ENCODE results near the gene SKA2.
"Not testable (repeated sequence)": the region's sequence is repeated elsewhere in the genome, so short reads cannot be mapped to it uniquely, and the experiment has no call there.

Gene SKA2

DNA sequence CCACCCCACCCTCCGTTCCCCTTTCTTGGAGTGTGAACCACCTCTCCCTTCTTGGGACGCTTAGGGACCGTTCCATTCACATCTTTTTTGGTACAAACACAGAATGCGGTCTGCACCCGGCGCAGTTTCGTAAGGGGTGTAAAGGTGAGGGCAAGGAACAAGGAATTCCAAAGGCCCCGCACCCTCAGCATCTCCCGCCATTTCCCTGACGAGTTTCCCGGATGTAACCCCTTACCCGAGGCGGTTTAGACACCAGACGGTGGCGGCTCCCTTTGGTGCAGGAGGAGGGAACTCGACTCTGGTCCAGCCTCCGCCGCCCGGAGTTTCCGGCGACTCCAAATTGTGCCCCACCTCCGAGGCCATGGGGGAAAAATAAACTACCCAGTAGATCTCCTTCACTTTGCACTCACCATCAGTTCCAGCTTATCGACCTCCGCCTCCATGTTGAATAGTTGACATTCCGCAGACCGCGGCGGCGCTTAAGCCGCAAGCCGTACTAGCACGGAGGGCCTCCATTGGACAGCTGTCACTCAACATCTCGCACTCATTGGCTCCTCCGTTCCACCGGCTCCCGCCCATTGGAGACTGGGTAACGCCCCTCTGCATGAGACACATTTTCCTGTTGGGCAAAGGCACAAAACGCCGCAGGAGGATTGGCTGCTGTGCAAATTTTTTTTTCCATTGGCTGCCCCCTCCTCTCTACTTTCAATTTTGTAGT is at the start of gene SKA2:
Gene SKA2, minus strand, starts transcription at position 466 of the 718 bp plus-strand sequence. Its CDS starts 23 bp downstream, at position 443.
- DNase-seq, result peak; percentile 96 to 97

GRCh38 chr17:59202320-59202719 is 47.3 kb upstream of the SKA2 start:
- no peak for DNase-seq

DNA sequence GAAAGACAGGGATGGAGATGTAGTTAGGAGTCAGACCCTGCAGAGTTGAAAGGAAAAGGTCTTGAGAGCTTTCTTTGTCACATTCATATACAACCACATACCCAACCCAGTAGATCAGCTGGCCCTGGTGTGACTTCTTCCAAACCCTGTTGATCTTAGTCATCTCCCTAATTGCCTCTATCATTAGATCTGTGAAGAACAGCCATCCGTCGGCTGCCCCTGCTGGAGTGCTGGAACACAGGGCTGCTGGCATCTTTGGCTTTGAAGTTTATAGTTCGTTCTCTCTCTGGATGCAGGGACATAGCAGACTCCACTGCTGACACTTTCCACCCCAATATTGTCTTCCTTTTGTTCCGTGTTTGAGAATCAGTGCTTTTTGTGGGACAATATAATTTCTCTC is 44.4 kb upstream of the SKA2 start:
- DNase-seq, result no peak

GRCh38 chr17:59193336-59193862 is 38.4 kb upstream of the SKA2 start:
- DNase-seq, result no peak

- no peak for DNase-seq
Measured at GRCh38 chr17:59190806-59191205, 35.8 kb upstream of the SKA2 start.

DNA sequence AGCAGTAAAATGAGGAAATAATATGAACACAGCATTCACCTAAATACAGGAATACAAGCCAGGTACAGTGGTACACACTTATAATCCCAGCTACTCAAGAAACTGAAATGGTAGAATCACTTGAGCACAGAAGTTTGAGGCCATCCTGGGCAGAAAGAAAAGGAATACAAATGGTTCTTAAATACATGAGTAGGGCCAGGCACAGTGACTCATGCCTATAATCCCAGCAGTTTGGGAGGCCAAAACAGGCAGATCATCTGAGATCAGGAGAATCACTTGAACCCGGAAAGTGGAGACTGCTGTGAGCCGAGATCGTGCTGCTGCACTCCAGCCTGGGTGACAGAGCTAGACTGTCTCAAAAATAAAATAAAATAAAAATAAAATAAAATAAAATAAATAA is 31.9 kb upstream of the SKA2 start:
- DNase-seq, result no peak

DNA sequence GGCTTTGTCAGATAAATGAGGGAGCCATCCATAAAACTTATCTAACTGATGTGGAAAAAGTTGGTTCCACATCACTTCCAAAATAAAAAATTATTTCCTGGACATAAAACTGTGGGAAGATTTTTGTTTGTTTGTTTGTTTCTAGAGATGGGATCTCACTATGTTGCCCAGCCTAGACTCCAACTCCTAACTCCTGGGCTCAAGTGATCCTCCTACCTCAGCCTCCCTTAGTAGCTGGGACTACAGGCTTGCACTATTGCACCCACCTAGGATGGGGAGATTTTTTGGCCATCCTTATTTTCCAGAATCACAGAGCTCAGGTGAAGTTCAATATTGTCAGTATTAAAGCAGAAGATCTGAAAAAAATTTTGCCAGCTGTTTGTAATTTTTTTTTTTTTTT is 31.0 kb upstream of the SKA2 start:
- no peak for DNase-seq

GRCh38 chr17:59181481-59181880 is 26.5 kb upstream of the SKA2 start:
- no peak for DNase-seq

- no peak for DNase-seq
Measured at GRCh38 chr17:59180626-59181025, 25.6 kb upstream of the SKA2 start.

GRCh38 chr17:59179601-59180000 is 24.6 kb upstream of the SKA2 start:
- not testable (repeated sequence) for DNase-seq

DNA sequence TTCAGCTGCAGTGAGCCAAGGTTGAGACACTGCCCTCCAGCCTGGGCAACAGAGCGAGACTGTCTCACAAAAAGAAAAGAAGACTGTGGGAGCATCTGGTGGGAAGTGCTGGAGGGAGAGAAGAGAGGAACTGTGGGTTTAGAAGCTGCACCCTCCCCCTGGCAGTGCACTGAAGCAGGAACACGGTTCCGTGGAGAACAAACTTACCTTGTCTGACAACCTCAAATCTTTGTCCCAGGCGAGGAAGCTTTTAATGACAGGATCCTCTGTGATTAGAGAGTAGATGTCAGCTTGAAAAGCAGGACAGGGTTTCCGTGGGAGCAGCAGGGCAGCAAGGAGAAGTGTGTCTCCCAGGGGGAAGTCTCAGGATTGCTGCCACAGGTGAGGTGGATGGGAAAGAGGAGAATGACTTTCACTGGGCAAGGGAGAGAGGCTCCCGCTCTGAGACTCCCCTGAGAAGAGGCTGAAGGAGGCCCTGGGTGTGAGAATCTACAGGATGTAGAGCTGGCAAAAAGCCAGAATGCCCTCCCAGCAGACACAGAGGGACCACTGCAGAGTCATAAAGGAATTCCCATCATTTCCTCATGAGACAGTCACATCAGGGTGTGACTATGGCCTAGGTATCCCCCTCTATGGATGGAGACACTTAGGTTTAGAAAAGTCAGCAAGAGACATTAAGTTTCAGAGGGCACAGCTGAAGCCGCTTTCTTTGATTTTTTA is 23.4 kb upstream of the SKA2 start:
- no peak for DNase-seq

DNA sequence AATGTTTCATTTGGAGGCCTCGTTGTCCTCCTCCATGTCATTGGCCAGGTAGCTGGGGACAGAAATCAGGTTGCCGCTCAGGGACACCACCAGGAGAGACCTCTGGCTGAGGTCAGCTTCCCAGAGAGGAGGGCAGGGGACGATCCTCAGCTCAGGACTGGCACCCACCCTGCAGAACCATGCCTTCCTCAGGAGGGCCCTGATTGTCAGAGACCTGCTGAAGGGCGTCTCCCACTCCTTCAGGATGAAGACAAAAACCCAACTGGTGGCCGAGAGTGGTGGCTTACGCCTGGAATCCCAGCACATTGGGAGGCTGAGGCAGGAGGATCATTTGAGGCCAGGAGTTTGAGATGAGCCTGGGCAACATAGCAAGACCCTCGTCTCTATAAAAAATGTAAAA is 20.1 kb upstream of the SKA2 start:
- no peak for DNase-seq

DNA sequence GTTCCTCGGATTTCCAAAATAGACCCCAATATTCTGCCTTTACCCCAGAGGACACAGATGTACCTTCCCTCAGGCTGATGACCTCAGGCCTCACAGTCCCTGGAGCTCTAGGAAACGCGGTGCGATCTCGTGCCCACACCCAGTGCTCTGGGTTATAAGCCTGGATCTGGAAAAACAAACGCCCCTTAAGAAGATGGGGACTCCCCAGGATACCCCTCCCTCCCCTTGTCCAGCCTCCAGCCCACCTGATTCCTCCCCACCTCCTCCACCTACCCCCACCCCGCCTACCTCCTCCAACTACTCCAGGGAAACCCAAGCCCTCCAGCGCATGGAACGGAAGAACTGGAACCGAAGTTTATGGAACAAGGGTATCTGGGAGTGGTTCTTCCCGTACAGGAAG is 19.7 kb upstream of the SKA2 start:
- DNase-seq, result no peak

- DNase-seq, result no peak
Measured at GRCh38 chr17:59172436-59173004, 17.5 kb upstream of the SKA2 start.

GRCh38 chr17:59167571-59168001 is 12.6 kb upstream of the SKA2 start:
- DNase-seq, result no peak

DNA sequence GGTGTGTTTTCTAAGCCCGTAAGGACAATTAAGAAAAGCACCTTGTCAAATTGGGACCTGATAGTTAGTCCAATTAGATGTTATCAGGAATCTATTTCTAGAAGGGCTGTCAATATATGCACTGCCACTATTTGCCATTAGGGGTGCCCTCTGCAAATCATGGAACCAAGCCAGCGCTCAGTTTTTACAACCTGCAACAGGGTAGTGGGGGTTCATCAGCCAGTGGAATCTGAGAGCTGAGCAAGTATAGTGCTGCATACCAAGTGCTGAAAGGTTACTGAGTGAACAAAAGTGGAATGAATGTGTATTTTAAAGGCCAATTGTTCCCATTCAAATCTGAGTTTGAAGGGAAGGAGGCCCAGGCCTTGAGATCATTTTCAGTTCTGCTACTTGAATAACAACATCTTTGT is 11.0 kb upstream of the SKA2 start:
- peak; percentile 16 to 22 for DNase-seq

- DNase-seq, result no peak
Measured at GRCh38 chr17:59161477-59161876, 6.5 kb upstream of the SKA2 start.

DNA sequence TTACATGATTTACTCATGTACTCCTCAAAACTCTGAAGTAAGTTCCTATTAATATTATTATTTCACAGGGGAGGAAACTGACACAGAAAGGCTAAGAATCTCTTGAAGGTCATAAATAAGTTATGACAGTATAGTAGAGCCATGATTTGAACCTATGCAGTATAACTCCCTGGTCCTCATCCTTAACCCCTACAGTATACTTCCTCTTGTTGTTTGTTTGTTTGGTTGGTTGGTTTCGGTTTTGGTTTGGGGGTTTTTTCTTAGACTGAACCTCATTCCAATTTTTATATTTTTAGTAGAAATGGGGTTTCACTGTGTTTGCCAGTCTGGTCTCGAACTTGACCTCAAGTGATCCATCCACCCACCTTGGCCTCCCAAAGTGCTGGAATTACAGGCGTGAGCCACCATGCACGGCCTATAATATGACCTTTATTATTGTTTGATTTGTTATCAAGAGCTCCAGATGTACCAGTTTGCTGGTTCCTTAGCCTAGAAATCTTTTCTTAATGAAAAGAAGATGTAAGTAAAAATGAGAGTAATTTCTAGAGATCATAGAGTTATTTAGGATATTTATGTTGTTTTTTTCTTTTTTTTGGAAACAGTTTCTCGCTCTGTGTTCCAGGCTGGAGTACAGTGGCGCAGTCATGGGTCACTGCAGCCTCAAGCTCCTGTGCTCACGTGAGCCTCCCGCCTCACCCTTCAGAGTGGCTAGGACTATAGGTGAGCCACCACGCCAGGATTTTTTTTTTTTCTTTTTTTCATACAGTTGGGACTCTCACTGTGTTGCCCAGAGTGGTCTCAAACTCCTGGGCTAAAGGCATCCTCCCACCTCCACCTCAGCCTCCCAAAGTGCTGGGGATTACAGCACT is 5.4 kb upstream of the SKA2 start:
- DNase-seq, result no peak

DNA sequence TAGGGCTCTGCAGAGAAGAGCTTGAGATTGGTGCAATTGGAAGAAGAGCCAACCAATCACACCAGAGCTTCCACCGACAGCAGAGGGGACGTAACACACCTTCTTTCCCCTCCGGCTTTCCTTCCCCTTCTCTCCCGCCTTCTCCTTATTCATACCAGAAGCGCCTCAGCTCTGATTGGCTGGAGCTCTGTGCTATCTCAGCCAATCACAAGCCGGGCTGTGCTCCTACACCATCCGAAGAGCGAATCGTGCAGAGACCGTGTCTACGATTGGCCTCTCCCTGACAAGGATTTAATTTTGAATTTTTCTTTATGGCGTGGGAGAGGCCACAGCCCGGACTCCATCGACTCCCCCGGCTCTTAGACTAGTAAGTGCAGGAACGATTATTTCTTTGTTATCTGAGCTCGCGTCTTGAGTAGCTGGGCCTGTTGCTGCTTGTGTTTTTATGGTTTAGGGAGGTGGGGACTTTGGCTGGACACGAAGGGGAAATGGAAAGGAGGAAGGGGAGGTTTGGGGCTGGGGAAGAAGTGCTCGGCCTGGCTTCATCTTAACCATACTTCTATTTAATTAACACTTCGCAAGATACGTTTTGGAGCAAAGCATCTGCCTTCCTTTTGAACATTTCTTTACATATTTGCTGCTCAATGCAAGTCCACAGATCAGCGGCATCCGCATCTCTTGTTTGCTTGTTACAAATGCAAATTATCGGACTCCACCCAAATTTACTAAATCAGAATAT is 622 bp upstream of the SKA2 start, which contains the start of gene PRR11:
Gene PRR11, plus strand, starts transcription at position 308 of the 739 bp plus-strand sequence. CDS start 14,007 bp downstream, outside the sequence.
- peak; percentile 85 to 89 for DNase-seq

DNA sequence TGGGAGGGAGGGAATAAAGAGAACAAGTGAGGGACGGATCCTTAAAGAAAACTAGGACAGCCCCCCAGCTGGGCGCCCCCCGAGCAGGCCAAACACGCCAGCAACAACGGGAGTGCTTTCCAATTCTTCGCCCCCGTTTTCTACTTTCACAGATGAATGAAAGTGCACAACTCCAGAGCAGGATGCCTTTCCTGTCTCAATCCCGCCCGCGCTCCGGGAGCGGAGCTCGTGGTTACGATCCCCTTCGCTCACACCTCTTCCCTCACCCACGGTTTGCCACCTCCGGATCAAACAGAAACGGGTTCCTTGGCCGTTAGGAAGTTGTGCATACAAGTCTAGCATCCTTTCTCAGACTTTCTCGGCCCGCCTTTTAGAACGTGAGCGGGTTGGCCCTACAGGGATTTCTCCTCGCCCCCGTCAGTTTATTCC is 680 bp downstream of the SKA2 start:
- peak; percentile 11 to 15 for DNase-seq

DNA sequence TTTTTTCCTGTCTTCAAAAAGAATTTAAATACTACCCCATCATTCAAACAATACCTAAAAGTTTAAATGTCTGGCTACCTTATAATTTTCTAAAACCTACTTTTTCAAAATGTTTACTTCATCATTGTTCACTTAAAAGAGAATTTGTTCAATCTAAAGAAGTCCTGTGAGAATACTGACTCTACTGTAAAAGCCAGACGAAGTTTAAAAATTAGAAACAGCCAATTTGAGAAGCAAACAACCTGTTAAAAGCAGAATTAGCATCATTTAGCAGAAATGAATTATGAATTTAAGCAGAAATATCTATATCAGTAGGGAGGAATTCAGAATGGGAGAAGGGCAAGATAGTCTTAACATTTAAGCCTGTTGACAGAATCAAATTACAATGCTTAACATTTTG is 2.1 kb downstream of the SKA2 start:
- no peak for DNase-seq

DNA sequence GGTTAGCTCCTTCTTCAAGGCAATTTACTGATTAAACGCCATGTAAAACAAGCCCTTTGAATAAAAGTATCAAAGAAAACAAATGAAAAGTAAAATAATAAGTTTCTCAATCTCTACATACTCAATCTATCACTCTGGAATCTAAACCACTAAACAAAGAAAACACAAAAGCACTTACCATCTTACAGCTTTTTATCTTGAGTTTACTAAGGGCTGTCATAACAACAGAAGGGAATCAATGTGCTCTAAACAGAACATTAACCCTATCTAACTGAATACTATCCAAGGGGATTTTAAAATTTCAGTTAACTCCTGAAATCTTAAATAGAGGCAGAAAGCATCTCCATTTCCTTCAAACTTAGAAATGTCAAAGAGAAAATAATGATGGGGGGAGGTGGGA is 3.4 kb downstream of the SKA2 start:
- DNase-seq, result no peak
